Osteocyte (in vitro differentiated cells): ENCODE measurements around the gene FRY. TPM values are rescaled to one million over a fixed set of nuclear protein-coding genes. Genes with fewer than 3 reads are reported as not detected.

Experiments
- DNase-seq: peaks from one replicate; pipeline ENCODE4 v3.0.0; 2021; ENCODE audit warnings: mixed read lengths; ENCODE audit not compliant: unreplicated experiment; ENCODE audit errors: extremely low spot score
- H3K27ac Mint-ChIP-seq: one replicate; pipeline ENCODE4 v1.8.0; 2021; ENCODE audit warnings: mild to moderate bottlenecking, mixed read lengths; ENCODE audit not compliant: unreplicated experiment
- H3K27me3 Mint-ChIP-seq: one replicate; pipeline ENCODE4 v1.8.0; 2021; ENCODE audit warnings: mixed read lengths; ENCODE audit not compliant: unreplicated experiment
- H3K36me3 Mint-ChIP-seq: one replicate; pipeline ENCODE4 v1.8.0; 2021; ENCODE audit warnings: mixed read lengths; ENCODE audit not compliant: unreplicated experiment
- H3K4me1 Mint-ChIP-seq: one replicate; pipeline ENCODE4 v1.8.0; 2021; ENCODE audit warnings: mixed read lengths; ENCODE audit not compliant: unreplicated experiment
- H3K4me3 Mint-ChIP-seq: one replicate; pipeline ENCODE4 v1.8.0; 2021; ENCODE audit warnings: mild to moderate bottlenecking, moderate library complexity, mixed read lengths; ENCODE audit not compliant: unreplicated experiment
- H3K9me3 Mint-ChIP-seq: one replicate; pipeline ENCODE4 v1.8.0; 2021; ENCODE audit warnings: mixed read lengths; ENCODE audit not compliant: unreplicated experiment
- total RNA-seq: library from RNA; stranded (reverse); gene quantifications from 2 replicates; pipeline ENCODE4 v1.2.1, GENCODE V29; 2021
- TF ChIP-seq, protein P1 (sequence below): fragments of 200-600 bp; sonication (generic); IDR thresholded peaks from 2 replicates; pipeline ENCODE4 v1.5.0; 2021; ENCODE audit warnings: antibody characterized with exemption, mild to moderate bottlenecking, moderate library complexity

Gene FRY
- total RNA-seq, 1 donor from 2014 or later: 2.0 TPM

GRCh38 chr13:32124743-32125142 lies 93.2 kb downstream of the FRY start:
- H3K4me3 Mint-ChIP-seq: no peak overlapping the region
- DNase-seq: no peak
- peaks cover 11% of the 10 kb centered on the region for H3K9me3 Mint-ChIP-seq
- H3K27me3 Mint-ChIP-seq: peaks cover 2% of the 10 kb centered on the region
- no peaks in the 10 kb centered on the region for H3K36me3 Mint-ChIP-seq
- no peak overlapping the region for H3K27ac Mint-ChIP-seq
- TF ChIP-seq, protein P1, sequence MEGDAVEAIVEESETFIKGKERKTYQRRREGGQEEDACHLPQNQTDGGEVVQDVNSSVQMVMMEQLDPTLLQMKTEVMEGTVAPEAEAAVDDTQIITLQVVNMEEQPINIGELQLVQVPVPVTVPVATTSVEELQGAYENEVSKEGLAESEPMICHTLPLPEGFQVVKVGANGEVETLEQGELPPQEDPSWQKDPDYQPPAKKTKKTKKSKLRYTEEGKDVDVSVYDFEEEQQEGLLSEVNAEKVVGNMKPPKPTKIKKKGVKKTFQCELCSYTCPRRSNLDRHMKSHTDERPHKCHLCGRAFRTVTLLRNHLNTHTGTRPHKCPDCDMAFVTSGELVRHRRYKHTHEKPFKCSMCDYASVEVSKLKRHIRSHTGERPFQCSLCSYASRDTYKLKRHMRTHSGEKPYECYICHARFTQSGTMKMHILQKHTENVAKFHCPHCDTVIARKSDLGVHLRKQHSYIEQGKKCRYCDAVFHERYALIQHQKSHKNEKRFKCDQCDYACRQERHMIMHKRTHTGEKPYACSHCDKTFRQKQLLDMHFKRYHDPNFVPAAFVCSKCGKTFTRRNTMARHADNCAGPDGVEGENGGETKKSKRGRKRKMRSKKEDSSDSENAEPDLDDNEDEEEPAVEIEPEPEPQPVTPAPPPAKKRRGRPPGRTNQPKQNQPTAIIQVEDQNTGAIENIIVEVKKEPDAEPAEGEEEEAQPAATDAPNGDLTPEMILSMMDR: no peak
- no peaks in the 10 kb centered on the region for H3K4me1 Mint-ChIP-seq

GRCh38 chr13:32125221-32125689 lies 93.7 kb downstream of the FRY start:
- DNase-seq: no peak
- Mint-ChIP-seq H3K9me3 (peaks cover 11% of the 10 kb centered on the region), H3K36me3 (no peaks in the 10 kb centered on the region), H3K4me1 (no peaks in the 10 kb centered on the region), H3K27me3 (peaks cover 2% of the 10 kb centered on the region), H3K4me3 (no peak overlapping the region), H3K27ac (no peak overlapping the region)
- TF ChIP-seq, protein P1: no peak

- H3K4me1 Mint-ChIP-seq: no peaks in the 10 kb centered on the region
- no peak overlapping the region for H3K4me3 Mint-ChIP-seq
- TF ChIP-seq, protein P1: no peak
Measured at GRCh38 chr13:32125751-32126150, 94.2 kb downstream of the FRY start.

DNA sequence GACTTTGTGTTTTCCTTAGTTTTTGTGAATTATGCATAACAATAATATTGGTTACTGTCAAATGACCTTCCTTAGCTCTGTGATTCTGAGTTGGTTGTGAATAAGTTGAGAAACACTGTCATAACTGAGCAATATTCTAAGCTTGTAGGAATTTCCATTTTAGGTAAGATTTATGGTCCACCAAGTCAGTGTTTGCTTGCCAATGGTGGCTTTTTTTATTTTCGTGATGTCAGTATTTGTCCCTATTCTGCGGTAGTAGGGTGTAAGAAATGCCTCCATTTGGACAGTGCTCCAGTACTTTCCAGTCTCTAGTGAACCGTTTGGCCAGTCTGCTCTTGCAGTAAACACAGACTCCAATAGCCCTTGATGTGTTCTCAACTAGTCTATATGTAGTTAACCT lies 94.7 kb downstream of the FRY start:
- DNase-seq: no peak
- Mint-ChIP-seq H3K27me3 (peaks cover 2% of the 10 kb centered on the region), H3K9me3 (peaks cover 11% of the 10 kb centered on the region), H3K4me3 (no peak overlapping the region), H3K27ac (no peak overlapping the region), H3K4me1 (no peaks in the 10 kb centered on the region), H3K36me3 (no peaks in the 10 kb centered on the region)
- TF ChIP-seq, protein P1: no peak

More at GRCh38 chr13:32125751-32126150, 94.2 kb downstream of the FRY start:
- Mint-ChIP-seq H3K36me3 (no peaks in the 10 kb centered on the region), H3K27ac (no peak overlapping the region), H3K27me3 (peaks cover 2% of the 10 kb centered on the region), H3K9me3 (peaks cover 11% of the 10 kb centered on the region)
- no peak for DNase-seq

GRCh38 chr13:32126756-32127155 lies 95.2 kb downstream of the FRY start:
- Mint-ChIP-seq H3K36me3 (no peaks in the 10 kb centered on the region), H3K27ac (no peak overlapping the region), H3K27me3 (peaks cover 2% of the 10 kb centered on the region), H3K4me3 (no peak overlapping the region), H3K9me3 (peaks cover 11% of the 10 kb centered on the region), H3K4me1 (no peaks in the 10 kb centered on the region)
- TF ChIP-seq, protein P1: no peak
- no peak for DNase-seq
